ENCODE data around the gene ZBTB11.

ZBTB11 gene

GRCh38 chr3:101676765-101677435 is at the start of gene ZBTB11:
Gene ZBTB11 (minus strand): TSS chr3:101677132. CDS start chr3:101676914, 218 bp downstream.
- H3K4me3 ChIP-seq (ENCODE audit: low read depth, low read length) = peak within 1 kb of the TSS; percentile 100
- in situ Hi-C loops (cut with HindIII; ENCODE audit: low sequenced_read_pairs) = no loop called here
- peak; percentile 79 for TF ChIP-seq CTCF (IDR thresholded peaks at IDR 0.05; ENCODE audit: low read depth, low read length, missing control alignments)
- peak; percentile 100 for DNase-seq (ENCODE audit: low read depth)

- no peak for TF ChIP-seq CTCF (IDR thresholded peaks at IDR 0.05; ENCODE audit: low read depth, low read length, missing control alignments)
- peak overlapping the region; percentile 87 for H3K4me3 ChIP-seq (ENCODE audit: low read depth, low read length)
- DNase-seq (ENCODE audit: low read depth) = no peak
- in situ Hi-C loops (cut with HindIII; ENCODE audit: low sequenced_read_pairs) = no loop called here
Measured at GRCh38 chr3:101725890-101726275, 49.0 kb upstream of the ZBTB11 start.

- peak overlapping the region; percentile 87 for H3K4me3 ChIP-seq (ENCODE audit: low read depth, low read length)
- in situ Hi-C loops (cut with HindIII; ENCODE audit: low sequenced_read_pairs) = no loop called here
- no peak for DNase-seq (ENCODE audit: low read depth)
- TF ChIP-seq CTCF (IDR thresholded peaks at IDR 0.05; ENCODE audit: low read depth, low read length, missing control alignments) = no peak
Measured at GRCh38 chr3:101725194-101725889, 48.4 kb upstream of the ZBTB11 start.

GRCh38 chr3:101724329-101725193 is 47.6 kb upstream of the ZBTB11 start, which contains the start of gene CEP97:
Gene CEP97 (plus strand): TSS chr3:101724614. CDS start chr3:101724677, 63 bp downstream.
- in situ Hi-C loops (cut with HindIII; ENCODE audit: low sequenced_read_pairs) = no loop called here
- DNase-seq (ENCODE audit: low read depth) = peak; percentile 84
- TF ChIP-seq CTCF (IDR thresholded peaks at IDR 0.05; ENCODE audit: low read depth, low read length, missing control alignments) = no peak
- peak within 1 kb of the TSS; percentile 87 for H3K4me3 ChIP-seq (ENCODE audit: low read depth, low read length)

- in situ Hi-C loops (cut with HindIII; ENCODE audit: low sequenced_read_pairs) = no loop called here
- no peak for TF ChIP-seq CTCF (IDR thresholded peaks at IDR 0.05; ENCODE audit: low read depth, low read length, missing control alignments)
- no peak overlapping the region for H3K4me3 ChIP-seq (ENCODE audit: low read depth, low read length)
- DNase-seq (ENCODE audit: low read depth) = no peak
Measured at GRCh38 chr3:101722394-101723173, 45.7 kb upstream of the ZBTB11 start.
